BLaER1 treated with 17β-estradiol and CSF1 and Interleukin-3, amounts not matched to agents 10 nM and 100 nM (cell line): Measurements from ENCODE around the gene ERAP2.
A peak's percentile ranks its signal among the peaks of the same experiment; 100 is the strongest.

Source experiments
- H3K27ac ChIP-seq, 11 experiments: shearing (Covaris generic); formaldehyde crosslinking; 2 replicates each; pipeline ENCODE4 v1.8.1; 2022
- H3K27me3 ChIP-seq, 11 experiments: shearing (Covaris generic); formaldehyde crosslinking; 2 replicates each; pipeline ENCODE4 v1.8.1; 2022
- H3K36me3 ChIP-seq, 11 experiments: shearing (Covaris generic); formaldehyde crosslinking; 2 replicates each; pipeline ENCODE4 v1.8.1; 2022
- H3K4me1 ChIP-seq, 10 experiments: shearing (Covaris generic); formaldehyde crosslinking; 2 replicates each; pipeline ENCODE4 v1.8.1; 2022
- H3K4me2 ChIP-seq, 11 experiments: shearing (Covaris generic); formaldehyde crosslinking; 2 replicates each; pipeline ENCODE4 v1.8.1; 2022
- H3K4me3 ChIP-seq, 10 experiments: shearing (Covaris generic); formaldehyde crosslinking; 2 replicates each; pipeline ENCODE4 v1.8.1; 2022
- H3K9ac ChIP-seq, 11 experiments: shearing (Covaris generic); formaldehyde crosslinking; 2 replicates each; pipeline ENCODE4 v1.8.1; 2022
- H3K9me3 ChIP-seq, 11 experiments: shearing (Covaris generic); formaldehyde crosslinking; replicated peaks in 1 of 11; 2 replicates each; pipeline ENCODE4 v1.8.1; 2022
- H4K20me1 ChIP-seq, 11 experiments: shearing (Covaris generic); formaldehyde crosslinking; 2 replicates each; pipeline ENCODE4 v1.8.1; 2022
- Cebpa-rat ChIP-seq, 11 experiments: shearing (Covaris generic); IDR thresholded peaks; 2 replicates each; pipeline ENCODE4 v1.8.1; 2022

Gene ERAP2

DNA sequence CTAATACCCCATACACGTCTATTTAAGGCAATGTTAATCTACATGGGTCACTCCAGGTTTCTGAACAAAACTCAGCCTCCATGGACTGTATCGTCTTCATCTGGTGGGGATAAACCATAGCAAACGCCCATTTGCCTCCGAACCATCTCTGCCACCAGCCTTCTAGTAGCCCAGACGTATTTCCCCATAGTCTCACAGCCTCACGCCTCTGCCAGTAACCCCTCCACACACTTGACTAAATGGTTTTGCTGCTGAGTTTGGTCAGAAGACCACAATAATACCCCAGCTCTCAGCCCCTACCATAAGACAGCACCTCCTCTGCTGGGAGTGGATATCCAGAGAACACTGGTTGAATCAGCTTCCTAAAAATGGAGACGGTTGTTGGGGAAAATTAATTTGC, 8.7 kb downstream of the ERAP2 start:
- Histone ChIP-seq H4K20me1 (no peaks in the 10 kb centered on the region), H3K9ac (no peak overlapping the region), H3K4me2 (peak overlapping the region in 2 of 11 experiments; percentile 20 to 40; a peak in 3 of 22 replicates), H3K4me3 (no peak overlapping the region), H3K36me3 (peaks cover 0 to 95% (median 79%) of the 10 kb centered on the region in 11 experiments; a peak in 17 of 22 replicates), H3K4me1 (peaks cover 31 to 49% (median 41%) of the 10 kb centered on the region in 10 experiments), H3K27me3 (no peaks in the 10 kb centered on the region), H3K9me3 (no peaks in the 10 kb centered on the region), H3K27ac (no peak overlapping the region)
- TF ChIP-seq Cebpa-rat (IDR thresholded peaks at IDR 0.05) = no peak

DNA sequence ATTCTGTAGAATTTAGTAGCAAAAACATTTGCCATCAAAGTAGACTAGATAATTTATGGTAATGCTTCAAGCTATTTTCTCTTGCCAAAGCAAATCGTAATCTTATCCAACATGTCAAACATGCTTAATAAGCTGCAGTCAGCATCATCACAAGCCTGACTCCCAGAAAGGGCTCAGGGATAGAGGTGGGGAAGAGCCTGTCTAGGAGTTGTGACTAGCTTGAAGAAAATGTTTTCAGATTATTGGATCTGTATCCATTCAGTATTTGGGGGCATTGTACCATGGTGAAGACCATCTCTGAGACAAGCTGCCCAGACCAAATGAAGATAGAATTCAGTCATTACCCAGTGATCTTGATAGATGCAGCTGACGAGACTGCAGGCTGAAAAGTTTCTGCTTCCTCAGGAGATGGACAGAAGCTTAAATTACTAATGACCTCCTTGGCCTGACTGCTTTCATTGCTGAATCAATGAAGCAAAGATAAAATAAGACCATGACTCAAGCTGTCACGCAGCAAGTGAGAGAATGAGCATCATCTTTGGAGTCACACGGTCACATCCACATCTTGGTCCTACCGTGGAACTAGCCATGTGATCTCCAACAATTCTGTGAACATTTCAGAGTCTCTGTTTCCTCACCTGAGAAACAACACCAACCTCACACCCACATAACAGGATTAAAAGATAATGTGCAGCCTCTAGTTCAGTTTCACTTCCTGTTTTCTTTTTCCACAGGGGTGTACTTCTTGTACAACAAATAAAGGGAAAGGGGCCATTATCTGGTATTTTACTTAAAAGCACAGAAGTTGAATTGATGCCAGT, 9.4 kb downstream of the ERAP2 start:
- Histone ChIP-seq H3K4me2 (peak overlapping the region; percentile 15 to 63 (median 37); a peak in 21 of 22 replicates), H3K4me3 (no peak overlapping the region), H4K20me1 (no peaks in the 10 kb centered on the region), H3K27me3 (no peaks in the 10 kb centered on the region), H3K9ac (no peak overlapping the region), H3K4me1 (peaks cover 26 to 42% (median 33%) of the 10 kb centered on the region in 10 experiments), H3K9me3 (no peaks in the 10 kb centered on the region), H3K27ac (no peak overlapping the region), H3K36me3 (peaks cover 0 to 95% (median 79%) of the 10 kb centered on the region in 11 experiments; a peak in 18 of 22 replicates)
- TF ChIP-seq Cebpa-rat (IDR thresholded peaks at IDR 0.05) = no peak

DNA sequence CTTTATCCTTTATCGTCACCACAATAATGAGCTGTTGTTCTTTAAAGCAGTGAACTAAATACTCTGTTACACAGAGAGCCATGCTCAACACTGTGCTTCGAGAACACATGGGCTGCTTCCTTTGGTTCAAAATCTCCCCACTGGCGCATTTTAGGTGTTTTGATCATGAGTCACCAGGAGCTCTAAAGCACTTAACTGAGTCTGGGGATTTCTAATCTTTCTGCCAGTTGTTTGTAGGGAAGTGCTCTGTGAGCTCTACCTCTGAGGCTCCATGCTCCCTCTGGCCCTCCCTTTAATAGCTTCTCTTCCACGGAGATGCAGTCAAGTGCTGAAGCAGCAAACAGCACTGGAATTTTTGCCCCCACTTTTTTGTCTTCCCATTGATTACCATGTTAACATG, 17.0 kb downstream of the ERAP2 start:
- TF ChIP-seq Cebpa-rat (IDR thresholded peaks at IDR 0.05) = no peak
- Histone ChIP-seq H3K4me2 (no peak overlapping the region), H3K27ac (no peak overlapping the region)

DNA sequence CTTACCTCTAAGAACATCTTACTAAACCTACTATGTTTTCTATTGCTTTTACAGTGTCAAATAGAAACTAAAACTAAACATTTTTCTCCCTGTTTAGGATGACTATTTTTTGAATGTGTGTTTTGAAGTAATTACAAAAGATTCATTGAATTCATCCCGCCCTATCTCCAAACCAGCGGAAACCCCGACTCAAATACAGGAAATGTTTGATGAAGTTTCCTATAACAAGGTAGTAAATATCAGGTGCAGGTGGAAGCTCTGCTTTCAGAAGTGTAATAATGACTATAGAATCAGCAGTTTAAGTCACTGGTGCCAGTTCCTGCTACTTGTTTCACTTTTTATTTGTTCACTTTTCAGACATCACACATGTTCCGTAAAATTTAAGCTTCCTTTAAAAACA, 20.0 kb downstream of the ERAP2 start:
- no peaks in the 10 kb centered on the region for H3K9me3 ChIP-seq
- H3K9ac ChIP-seq = peak overlapping the region in 2 of 11 experiments; percentile 7 to 28; a peak in 3 of 22 replicates
- H3K4me2 ChIP-seq = peak overlapping the region; percentile 45 to 72 (median 58)
- H3K27ac ChIP-seq = peak overlapping the region in 10 of 11 experiments; percentile 28 to 70 (median 44); a peak in 17 of 22 replicates
- no peaks in the 10 kb centered on the region for H3K27me3 ChIP-seq
- peaks cover 11 to 20% (median 19%) of the 10 kb centered on the region in 10 experiments; a peak in 19 of 20 replicates for H3K4me1 ChIP-seq
- H4K20me1 ChIP-seq = no peaks in the 10 kb centered on the region
- H3K36me3 ChIP-seq = peaks cover 7 to 85% (median 75%) of the 10 kb centered on the region in 11 experiments; a peak in 20 of 22 replicates
- no peak for TF ChIP-seq Cebpa-rat (IDR thresholded peaks at IDR 0.05)
- H3K4me3 ChIP-seq = no peak overlapping the region; a peak in 1 of 20 replicates

More for the DNA sequence above, 17.0 kb downstream of the ERAP2 start:
- no peaks in the 10 kb centered on the region for H3K27me3 ChIP-seq
- peaks cover 6 to 82% (median 70%) of the 10 kb centered on the region in 11 experiments; a peak in 20 of 22 replicates for H3K36me3 ChIP-seq
- H3K4me3 ChIP-seq = no peak overlapping the region
- peaks cover 11 to 20% (median 19%) of the 10 kb centered on the region in 10 experiments; a peak in 19 of 20 replicates for H3K4me1 ChIP-seq
- H4K20me1 ChIP-seq = no peaks in the 10 kb centered on the region
- no peak overlapping the region for H3K9ac ChIP-seq
- no peaks in the 10 kb centered on the region for H3K9me3 ChIP-seq

DNA sequence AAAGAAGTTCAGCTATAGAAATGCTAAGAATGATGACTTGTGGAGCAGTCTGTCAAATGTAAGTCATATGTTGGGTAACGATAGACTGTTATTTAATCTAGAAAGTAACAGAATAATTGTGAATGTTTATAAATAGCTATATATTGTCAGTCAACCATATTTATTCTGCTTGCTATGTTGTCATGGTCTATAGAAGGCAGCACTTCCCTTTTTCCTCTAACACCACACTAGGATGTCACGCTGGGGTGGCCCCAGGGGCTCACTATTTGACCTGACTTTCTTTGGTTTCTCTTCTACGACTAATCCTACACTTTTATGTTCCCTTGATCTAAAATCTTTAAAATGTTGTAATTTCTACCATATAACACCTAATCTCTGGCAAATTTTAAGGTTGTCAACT, 20.5 kb downstream of the ERAP2 start:
- H4K20me1 ChIP-seq = no peaks in the 10 kb centered on the region
- no peak for TF ChIP-seq Cebpa-rat (IDR thresholded peaks at IDR 0.05)
- H3K4me1 ChIP-seq = peaks cover 11 to 20% (median 19%) of the 10 kb centered on the region in 10 experiments; a peak in 19 of 20 replicates
- H3K27ac ChIP-seq = peak overlapping the region in 10 of 11 experiments; percentile 28 to 70 (median 46); a peak in 16 of 22 replicates
- no peak overlapping the region; a peak in 1 of 20 replicates for H3K4me3 ChIP-seq
- peak overlapping the region in 1 of 11 experiments; percentile 7; a peak in 3 of 22 replicates for H3K9ac ChIP-seq
- H3K9me3 ChIP-seq = no peaks in the 10 kb centered on the region
- H3K4me2 ChIP-seq = peak overlapping the region; percentile 45 to 72 (median 58); a peak in 20 of 22 replicates
- H3K36me3 ChIP-seq = peaks cover 11 to 87% (median 81%) of the 10 kb centered on the region in 11 experiments; a peak in 20 of 22 replicates
- H3K27me3 ChIP-seq = no peaks in the 10 kb centered on the region

DNA sequence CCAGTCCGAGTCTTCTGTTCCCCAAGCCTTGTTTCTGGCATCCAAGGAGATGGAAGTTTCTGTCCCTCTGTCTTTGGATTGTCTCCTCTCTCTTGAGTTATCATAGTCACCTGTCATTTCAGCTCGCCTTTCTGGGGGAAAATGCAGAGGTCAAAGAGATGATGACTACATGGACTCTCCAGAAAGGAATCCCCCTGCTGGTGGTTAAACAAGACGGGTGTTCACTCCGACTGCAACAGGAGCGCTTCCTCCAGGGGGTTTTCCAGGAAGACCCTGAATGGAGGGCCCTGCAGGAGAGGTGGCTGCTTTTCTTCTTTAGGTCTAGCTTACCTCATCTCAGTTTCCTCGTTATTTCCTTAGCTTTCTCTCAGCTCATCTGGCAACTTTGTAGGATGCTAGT, 25.1 kb downstream of the ERAP2 start:
- H3K27ac ChIP-seq = no peak overlapping the region
- peaks cover 10 to 32% (median 17%) of the 10 kb centered on the region in 10 experiments for H3K4me1 ChIP-seq
- no peaks in the 10 kb centered on the region for H3K27me3 ChIP-seq
- H3K9ac ChIP-seq = no peak overlapping the region
- no peaks in the 10 kb centered on the region for H4K20me1 ChIP-seq
- H3K36me3 ChIP-seq = peaks cover 6 to 90% (median 86%) of the 10 kb centered on the region in 11 experiments; a peak in 21 of 22 replicates
- H3K9me3 ChIP-seq = 0 out of 22 replicates have a peak, but pooled peaks cover 0 to 6% (median 0%) of the 10 kb centered on the region in 11 experiments
- no peak for TF ChIP-seq Cebpa-rat (IDR thresholded peaks at IDR 0.05)
- no peak overlapping the region for H3K4me2 ChIP-seq
- no peak overlapping the region for H3K4me3 ChIP-seq

DNA sequence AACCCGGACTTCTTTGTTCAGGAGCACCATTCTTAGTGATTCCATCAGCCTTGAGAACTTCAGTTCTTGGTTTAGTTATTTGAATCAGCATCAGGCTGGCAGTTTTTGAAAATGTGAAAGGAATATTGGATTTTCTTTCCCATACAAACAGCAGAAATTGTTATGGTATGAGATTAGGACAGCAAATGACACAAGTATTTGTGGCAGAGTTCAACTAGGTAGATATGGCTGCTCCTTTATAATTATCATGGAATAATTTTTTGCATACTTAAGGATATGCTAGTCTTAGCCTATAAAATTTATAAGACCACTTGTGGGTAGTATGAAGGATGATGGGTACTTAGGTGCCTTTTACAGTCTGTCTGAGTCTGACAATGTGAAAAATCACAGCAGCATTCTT, 25.5 kb downstream of the ERAP2 start:
- no peaks in the 10 kb centered on the region for H3K27me3 ChIP-seq
- no peak overlapping the region for H3K9ac ChIP-seq
- TF ChIP-seq Cebpa-rat (IDR thresholded peaks at IDR 0.05) = no peak
- H3K27ac ChIP-seq = no peak overlapping the region
- H3K4me2 ChIP-seq = no peak overlapping the region
- 0 out of 22 replicates have a peak, but pooled peaks cover 0 to 7% (median 0%) of the 10 kb centered on the region in 11 experiments for H3K9me3 ChIP-seq
- H3K36me3 ChIP-seq = peaks cover 6 to 95% (median 87%) of the 10 kb centered on the region in 11 experiments; a peak in 21 of 22 replicates
- no peak overlapping the region for H3K4me3 ChIP-seq
- peaks cover 5 to 27% (median 13%) of the 10 kb centered on the region in 10 experiments for H3K4me1 ChIP-seq
- no peaks in the 10 kb centered on the region for H4K20me1 ChIP-seq

DNA sequence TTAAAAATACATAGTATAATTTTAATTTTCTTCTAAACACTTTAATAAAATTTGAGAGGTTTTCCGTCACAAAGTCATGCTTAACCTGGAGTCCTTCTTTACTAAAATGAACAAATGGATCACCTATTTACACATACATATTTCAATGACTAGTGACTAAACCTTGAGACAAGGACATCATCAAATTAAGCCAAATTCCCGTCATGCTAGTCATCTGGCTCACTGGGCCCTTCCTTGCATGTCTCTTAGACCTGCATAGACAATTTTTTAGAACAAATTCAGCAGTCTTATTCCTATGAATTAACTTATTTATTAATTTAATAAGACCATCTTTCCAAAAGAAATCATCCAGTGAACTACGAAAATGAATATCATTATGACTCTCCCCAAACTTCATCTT, 26.6 kb downstream of the ERAP2 start:
- no peak for TF ChIP-seq Cebpa-rat (IDR thresholded peaks at IDR 0.05)
- Histone ChIP-seq H4K20me1 (no peaks in the 10 kb centered on the region), H3K9me3 (0 out of 22 replicates have a peak, but pooled peaks cover 0 to 7% (median 0%) of the 10 kb centered on the region in 11 experiments), H3K36me3 (peaks cover 6 to 100% (median 85%) of the 10 kb centered on the region in 11 experiments; a peak in 21 of 22 replicates), H3K27ac (no peak overlapping the region), H3K27me3 (no peaks in the 10 kb centered on the region), H3K4me2 (no peak overlapping the region), H3K4me3 (no peak overlapping the region), H3K4me1 (peaks cover 0 to 23% (median 8%) of the 10 kb centered on the region in 10 experiments; a peak in 13 of 20 replicates), H3K9ac (no peak overlapping the region)

DNA sequence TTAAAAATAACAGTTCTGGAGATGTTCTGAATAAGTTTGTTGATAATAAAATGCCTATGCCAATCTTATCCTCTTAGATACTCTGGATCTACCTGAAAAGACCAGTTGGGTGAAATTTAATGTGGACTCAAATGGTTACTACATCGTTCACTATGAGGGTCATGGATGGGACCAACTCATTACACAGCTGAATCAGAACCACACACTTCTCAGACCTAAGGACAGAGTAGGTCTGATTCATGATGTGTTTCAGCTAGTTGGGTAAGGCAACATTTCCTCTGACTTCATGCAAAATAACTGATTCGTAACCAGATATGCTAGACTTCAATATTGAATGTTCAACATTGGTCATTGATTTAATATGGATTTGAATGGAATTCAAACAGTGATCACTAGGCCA, 27.0 kb downstream of the ERAP2 start:
- TF ChIP-seq Cebpa-rat (IDR thresholded peaks at IDR 0.05) = no peak
- Histone ChIP-seq H3K4me2 (no peak overlapping the region), H3K27me3 (no peaks in the 10 kb centered on the region), H3K4me1 (peaks cover 0 to 23% (median 8%) of the 10 kb centered on the region in 10 experiments; a peak in 13 of 20 replicates), H3K9me3 (0 out of 22 replicates have a peak, but pooled peaks cover 0 to 7% (median 0%) of the 10 kb centered on the region in 11 experiments), H3K36me3 (peaks cover 6 to 100% (median 85%) of the 10 kb centered on the region in 11 experiments; a peak in 21 of 22 replicates), H4K20me1 (no peaks in the 10 kb centered on the region), H3K27ac (no peak overlapping the region), H3K4me3 (no peak overlapping the region), H3K9ac (no peak overlapping the region)
